Spleen (tissue), 7 donors: ENCODE data around the gene NRCAM.

Experiments
- CTCF ChIP-seq, 11 experiments: fragments of 200-600 bp in 7 of 11; fragments of 450-650 bp in 4 of 11; sonication (generic) in 4 of 11; IDR thresholded peaks in 8 of 11; conservative IDR thresholded peaks in 3 of 11; 1 replicate in 7 of 11; 2 replicates in 4 of 11; pipeline versions ENCODE4 v1.4.0 to v1.8.0; 2016 to 2021; ENCODE audit warnings: antibody characterized with exemption in 11 of 11, inconsistent platforms in 4 of 11, mild to moderate bottlenecking in 1 of 11
- POLR2A ChIP-seq, 3 donors: fragments of 450-650 bp; IDR thresholded peaks; one replicate each; pipeline ENCODE4 v1.5.1; 2017; ENCODE audit warnings: antibody characterized with exemption in 3 of 3, mild to moderate bottlenecking in 1 of 3
- POLR2AphosphoS5 ChIP-seq, 3 donors: sonication (generic); formaldehyde crosslinking; IDR thresholded peaks; one replicate each; pipeline ENCODE4 v1.5.1; 2017; ENCODE audit warnings: antibody characterized with exemption in 3 of 3
- donor health status: DM: no; HTN: no; CAD: no; lungs with moderate emphysema.
- donor health status: DM: no; HTN: no; CAD: no.
- donor health status: DM: no; HTN: no; CAD: no.

GRCh38 chr7:108498481-108498880 is 42.2 kb upstream of the NRCAM start:
- TF ChIP-seq POLR2A (IDR thresholded peaks at IDR 0.05) = no peak
- no peak for TF ChIP-seq CTCF (IDR thresholded peaks at IDR 0.05 in 8 of 11, conservative IDR thresholded peaks at IDR 0.05 in 3 of 11)
- no peak for TF ChIP-seq POLR2AphosphoS5 (IDR thresholded peaks at IDR 0.05)
